GM18498 (cell line): ENCODE data around the gene MCRIP2.

Source experiments
- ATAC-seq: cut with Tn5 transposase; IDR thresholded peaks from one replicate; pipeline ENCODE4 v1.9.1; 2021; ENCODE audit warnings: mild to moderate bottlenecking, moderate library complexity; ENCODE audit not compliant: unreplicated experiment

Gene MCRIP2

GRCh38 chr16:693364-693763, 51.7 kb downstream of the MCRIP2 start:
- ATAC-seq = no peak

- ATAC-seq = no peak
Observed at GRCh38 chr16:693766-694165, 52.1 kb downstream of the MCRIP2 start.

DNA sequence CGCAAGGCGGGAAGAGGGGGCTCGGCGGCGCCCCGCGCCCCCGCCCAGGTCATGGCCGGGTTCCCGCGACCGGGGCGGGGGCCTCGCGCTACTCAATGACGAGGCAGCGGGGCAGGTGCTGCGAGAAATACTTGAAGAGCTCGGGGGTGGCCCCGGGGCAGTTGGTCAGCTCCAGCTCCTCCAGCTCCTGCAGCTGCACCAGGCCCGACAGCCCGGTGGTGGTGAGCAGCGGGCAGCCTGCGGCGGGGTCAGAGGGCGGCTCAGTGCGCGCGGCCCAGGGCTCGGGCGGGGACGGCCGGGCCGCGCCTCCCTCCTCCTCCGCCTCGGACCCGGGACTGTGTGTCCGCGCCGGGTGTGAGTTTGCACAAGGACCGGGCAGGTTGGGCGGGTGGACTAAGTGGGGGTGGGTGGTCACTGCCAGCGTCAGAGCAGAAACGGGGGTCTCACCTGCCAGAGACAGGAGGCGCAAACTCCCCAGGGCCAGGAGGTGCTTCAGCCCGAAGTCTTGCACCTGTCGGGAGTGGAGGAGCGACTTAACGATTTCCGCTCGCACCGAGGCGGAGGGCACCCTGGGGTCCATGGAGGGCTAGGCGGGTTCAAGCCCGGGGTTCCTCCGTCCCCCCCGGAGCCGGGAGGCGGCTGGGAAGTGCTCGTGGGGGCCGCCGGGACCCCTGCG, 52.7 kb downstream of the MCRIP2 start:
- no peak for ATAC-seq

GRCh38 chr16:694863-695354, 53.3 kb downstream of the MCRIP2 start:
- no peak for ATAC-seq

- no peak for ATAC-seq
Observed at GRCh38 chr16:695355-696089, 53.9 kb downstream of the MCRIP2 start.
